Measurements from ENCODE around the gene SPATS2L. TPM values are rescaled to one million over a fixed set of nuclear protein-coding genes. Genes with fewer than 3 reads are reported as not detected.

Gene SPATS2L
- total and polyA plus RNA-seq, 2 of the 13 experiments (the other 11 are each of a cell fraction or from before 2014, with no cell fraction given) = 154 to 212 TPM

GRCh38 chr2:200509235-200509611 is 202.7 kb downstream of the SPATS2L start (continued):
- TF ChIP-seq HNF1A (IDR thresholded peaks at IDR 0.05; ENCODE audit: low read depth) = no peak
- TF ChIP-seq HNF1A (CRISPR knock-in tag; IDR thresholded peaks at IDR 0.05; ENCODE audit: borderline replicate concordance) = no peak
- no peak for TF ChIP-seq FOXO1 (CRISPR knock-in tag; IDR thresholded peaks at IDR 0.05)
- no peak for TF ChIP-seq MAZ (IDR thresholded peaks at IDR 0.05; ENCODE audit: borderline replicate concordance, low read depth, low read length)
- TF ChIP-seq MAZ (CRISPR knock-in tag; IDR thresholded peaks at IDR 0.05; ENCODE audit: low read depth) = no peak
- no peak for TF ChIP-seq ZNF414 (CRISPR knock-in tag; IDR thresholded peaks at IDR 0.05)
- no peak for TF ChIP-seq ZNF441 (CRISPR knock-in tag; IDR thresholded peaks at IDR 0.05; ENCODE audit: borderline replicate concordance)
- peak; percentile 45; the same call in 1 of the 2 replicates for TF ChIP-seq ZNF609 (CRISPR knock-in tag; IDR thresholded peaks at IDR 0.05; ENCODE audit: borderline replicate concordance)
- TF ChIP-seq ZNF180 (CRISPR knock-in tag; IDR thresholded peaks at IDR 0.05; ENCODE audit: borderline replicate concordance, low read depth) = no peak
- TF ChIP-seq ZNF17 (CRISPR knock-in tag; IDR thresholded peaks at IDR 0.05) = no peak
- TF ChIP-seq, protein P1, sequence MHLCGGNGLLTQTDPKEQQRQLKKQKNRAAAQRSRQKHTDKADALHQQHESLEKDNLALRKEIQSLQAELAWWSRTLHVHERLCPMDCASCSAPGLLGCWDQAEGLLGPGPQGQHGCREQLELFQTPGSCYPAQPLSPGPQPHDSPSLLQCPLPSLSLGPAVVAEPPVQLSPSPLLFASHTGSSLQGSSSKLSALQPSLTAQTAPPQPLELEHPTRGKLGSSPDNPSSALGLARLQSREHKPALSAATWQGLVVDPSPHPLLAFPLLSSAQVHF (CRISPR knock-in tag; IDR thresholded peaks at IDR 0.05) = no peak
- TF ChIP-seq, protein P2, sequence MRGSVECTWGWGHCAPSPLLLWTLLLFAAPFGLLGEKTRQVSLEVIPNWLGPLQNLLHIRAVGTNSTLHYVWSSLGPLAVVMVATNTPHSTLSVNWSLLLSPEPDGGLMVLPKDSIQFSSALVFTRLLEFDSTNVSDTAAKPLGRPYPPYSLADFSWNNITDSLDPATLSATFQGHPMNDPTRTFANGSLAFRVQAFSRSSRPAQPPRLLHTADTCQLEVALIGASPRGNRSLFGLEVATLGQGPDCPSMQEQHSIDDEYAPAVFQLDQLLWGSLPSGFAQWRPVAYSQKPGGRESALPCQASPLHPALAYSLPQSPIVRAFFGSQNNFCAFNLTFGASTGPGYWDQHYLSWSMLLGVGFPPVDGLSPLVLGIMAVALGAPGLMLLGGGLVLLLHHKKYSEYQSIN (CRISPR knock-in tag; IDR thresholded peaks at IDR 0.05; ENCODE audit: borderline replicate concordance) = no peak
- TF ChIP-seq ZNF230 (CRISPR knock-in tag; IDR thresholded peaks at IDR 0.05) = peak; percentile 59; the same call in 1 of the 2 replicates
- TF ChIP-seq, protein P3, sequence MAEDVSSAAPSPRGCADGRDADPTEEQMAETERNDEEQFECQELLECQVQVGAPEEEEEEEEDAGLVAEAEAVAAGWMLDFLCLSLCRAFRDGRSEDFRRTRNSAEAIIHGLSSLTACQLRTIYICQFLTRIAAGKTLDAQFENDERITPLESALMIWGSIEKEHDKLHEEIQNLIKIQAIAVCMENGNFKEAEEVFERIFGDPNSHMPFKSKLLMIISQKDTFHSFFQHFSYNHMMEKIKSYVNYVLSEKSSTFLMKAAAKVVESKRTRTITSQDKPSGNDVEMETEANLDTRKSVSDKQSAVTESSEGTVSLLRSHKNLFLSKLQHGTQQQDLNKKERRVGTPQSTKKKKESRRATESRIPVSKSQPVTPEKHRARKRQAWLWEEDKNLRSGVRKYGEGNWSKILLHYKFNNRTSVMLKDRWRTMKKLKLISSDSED (CRISPR knock-in tag; IDR thresholded peaks at IDR 0.05) = no peak
- no peak for TF ChIP-seq KDM4B (CRISPR knock-in tag; IDR thresholded peaks at IDR 0.05)
- TF ChIP-seq ZNF883 (CRISPR knock-in tag; IDR thresholded peaks at IDR 0.05; ENCODE audit: not compliant biosample characterization) = no peak
- TF ChIP-seq ZNF776 (CRISPR knock-in tag; IDR thresholded peaks at IDR 0.05) = 0 out of 2 replicates have a peak, but pooled peaks have one; percentile 14
